ENCODE results near the gene GPR160. TPM values are rescaled to one million over a fixed set of nuclear protein-coding genes. Genes with fewer than 3 reads are reported as not detected.

Gene GPR160
- total and polyA plus RNA-seq, 4 donors, result 0.99 to 7.2 (median 1.7) TPM

- TF ChIP-seq ATF3 (IDR thresholded peaks at IDR 0.05), result no peak
- TF ChIP-seq HNF4A (conservative IDR thresholded peaks at IDR 0.05), result no peak
- no peak for TF ChIP-seq NR2F2 (IDR thresholded peaks at IDR 0.05)
- TF ChIP-seq RXRA (IDR thresholded peaks at IDR 0.05), result no peak
- TF ChIP-seq FOXA2 (IDR thresholded peaks at IDR 0.05), result no peak
- TF ChIP-seq EGR1 (IDR thresholded peaks at IDR 0.05; ENCODE audit: low read depth in 2 of 2), result no peak
Measured at GRCh38 chr3:170117134-170117533, 79.3 kb downstream of the GPR160 start (continued).

DNA sequence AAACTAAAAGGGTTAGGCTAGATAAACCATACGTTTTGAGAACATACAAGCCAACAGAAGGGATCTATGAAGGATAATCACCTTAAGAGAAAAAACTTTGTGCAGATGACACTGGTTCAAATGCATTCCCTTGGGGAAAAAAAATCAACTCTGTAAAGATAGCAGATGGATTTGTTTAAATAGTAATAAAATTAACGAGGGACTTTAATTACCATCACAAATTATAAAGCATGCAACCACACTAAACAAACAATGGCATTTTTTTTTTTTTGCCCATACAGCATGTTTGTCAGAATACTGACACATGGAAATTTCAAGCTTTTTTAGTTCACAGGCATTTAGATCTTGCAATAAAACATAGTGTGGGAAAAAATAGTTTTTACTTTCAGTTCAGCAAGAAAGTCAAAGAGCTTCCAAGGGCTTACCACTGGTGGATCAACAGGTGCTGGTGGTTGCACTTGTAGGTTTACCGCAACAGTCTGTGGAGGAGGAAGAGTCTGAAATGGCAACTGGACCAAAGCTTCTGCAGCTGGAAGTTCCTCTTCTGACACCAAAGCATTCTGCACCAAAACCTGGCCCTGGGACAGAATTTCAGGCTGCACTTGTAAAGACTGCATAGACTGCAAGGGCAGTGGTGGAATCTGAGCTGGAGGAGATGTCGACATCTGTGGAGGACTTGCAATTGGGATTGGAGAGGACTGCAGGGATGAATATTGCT, 90.6 kb downstream of the GPR160 start:
- DNase-seq (ENCODE audit: low spot score), result no peak
- Histone ChIP-seq H3K4me3 (ENCODE audit: low read depth in 1 of 3, low read length in 3 of 3) (no peak overlapping the region), H3K9ac (ENCODE audit: low read depth in 1 of 2, low read length in 2 of 2) (no peak overlapping the region), H3K9me3 (ENCODE audit: control insufficient read depth in 4 of 4, low read length in 3 of 4) (peaks cover 0 to 3% (median 0%) of the 10 kb centered on the region in 4 donors), H3K36me3 (ENCODE audit: control insufficient read depth in 4 of 4, insufficient read depth in 3 of 4, low read depth in 1 of 4, low read length in 3 of 4) (peaks cover 0 to 27% (median 23%) of the 10 kb centered on the region in 4 donors), H3K27me3 (ENCODE audit: control insufficient read depth in 4 of 4, insufficient read depth in 4 of 4, low read length in 3 of 4) (no peaks in the 10 kb centered on the region), H3K4me1 (ENCODE audit: control insufficient read depth in 4 of 4, insufficient read depth in 4 of 4, low read length in 3 of 4) (no peaks in the 10 kb centered on the region), H3K27ac (ENCODE audit: low read depth in 1 of 2, low read length in 2 of 2) (no peak overlapping the region)
- TF ChIP-seq GABPA (IDR thresholded peaks at IDR 0.05 in 1 of 2, conservative IDR thresholded peaks at IDR 0.05 in 1 of 2) (no peak), EGR1 (IDR thresholded peaks at IDR 0.05; ENCODE audit: low read depth in 2 of 2) (no peak), RAD21 (IDR thresholded peaks at IDR 0.05) (no peak), HNF4G (IDR thresholded peaks at IDR 0.05) (no peak), FOXA2 (IDR thresholded peaks at IDR 0.05) (no peak), SP1 (IDR thresholded peaks at IDR 0.05) (no peak), JUND (IDR thresholded peaks at IDR 0.05) (no peak), ATF3 (IDR thresholded peaks at IDR 0.05) (no peak), HNF4A (conservative IDR thresholded peaks at IDR 0.05) (no peak), ZBTB33 (IDR thresholded peaks at IDR 0.05) (no peak), RXRA (IDR thresholded peaks at IDR 0.05) (no peak), NR2F2 (IDR thresholded peaks at IDR 0.05) (no peak), FOXA1 (IDR thresholded peaks at IDR 0.05) (no peak)
- WGBS, result 88% methylated on average over 4 of the region's 4 CpGs

DNA sequence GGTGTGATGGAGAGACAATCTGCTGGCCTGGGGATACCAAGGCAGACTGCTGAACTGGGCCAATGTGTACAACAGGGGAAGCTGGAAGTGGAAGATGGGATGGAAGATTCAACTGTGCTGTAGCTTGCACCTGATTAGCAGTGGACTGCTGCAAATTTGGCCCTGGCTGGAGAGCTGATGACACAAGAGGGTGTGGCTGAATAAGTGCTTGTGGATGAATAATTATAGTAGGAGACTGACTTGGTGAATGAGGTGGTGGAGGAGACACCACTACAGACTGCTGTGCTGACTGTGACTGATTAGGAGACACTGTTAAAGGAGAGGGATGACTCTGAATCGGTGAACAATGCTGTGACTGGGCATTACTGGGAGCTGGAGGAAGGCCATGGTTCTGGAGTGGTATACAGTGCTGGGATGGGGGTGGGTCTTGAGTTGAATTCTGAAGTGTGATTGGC, 91.2 kb downstream of the GPR160 start:
- no peak for DNase-seq (ENCODE audit: low spot score)
- no peaks in the 10 kb centered on the region for H3K27me3 ChIP-seq (ENCODE audit: control insufficient read depth in 4 of 4, insufficient read depth in 4 of 4, low read length in 3 of 4)
- no peak overlapping the region for H3K9ac ChIP-seq (ENCODE audit: low read depth in 1 of 2, low read length in 2 of 2)
- peaks cover 0 to 30% (median 25%) of the 10 kb centered on the region in 4 donors for H3K36me3 ChIP-seq (ENCODE audit: control insufficient read depth in 4 of 4, insufficient read depth in 3 of 4, low read depth in 1 of 4, low read length in 3 of 4)
- 89% methylated on average over 1 of the region's 1 CpG for WGBS
- no peaks in the 10 kb centered on the region for H3K4me1 ChIP-seq (ENCODE audit: control insufficient read depth in 4 of 4, insufficient read depth in 4 of 4, low read length in 3 of 4)
- H3K4me3 ChIP-seq (ENCODE audit: low read depth in 1 of 3, low read length in 3 of 3), result no peak overlapping the region
- no peak overlapping the region for H3K27ac ChIP-seq (ENCODE audit: low read depth in 1 of 2, low read length in 2 of 2)
- TF ChIP-seq ZBTB33 (IDR thresholded peaks at IDR 0.05), result no peak
- TF ChIP-seq, protein P1, sequence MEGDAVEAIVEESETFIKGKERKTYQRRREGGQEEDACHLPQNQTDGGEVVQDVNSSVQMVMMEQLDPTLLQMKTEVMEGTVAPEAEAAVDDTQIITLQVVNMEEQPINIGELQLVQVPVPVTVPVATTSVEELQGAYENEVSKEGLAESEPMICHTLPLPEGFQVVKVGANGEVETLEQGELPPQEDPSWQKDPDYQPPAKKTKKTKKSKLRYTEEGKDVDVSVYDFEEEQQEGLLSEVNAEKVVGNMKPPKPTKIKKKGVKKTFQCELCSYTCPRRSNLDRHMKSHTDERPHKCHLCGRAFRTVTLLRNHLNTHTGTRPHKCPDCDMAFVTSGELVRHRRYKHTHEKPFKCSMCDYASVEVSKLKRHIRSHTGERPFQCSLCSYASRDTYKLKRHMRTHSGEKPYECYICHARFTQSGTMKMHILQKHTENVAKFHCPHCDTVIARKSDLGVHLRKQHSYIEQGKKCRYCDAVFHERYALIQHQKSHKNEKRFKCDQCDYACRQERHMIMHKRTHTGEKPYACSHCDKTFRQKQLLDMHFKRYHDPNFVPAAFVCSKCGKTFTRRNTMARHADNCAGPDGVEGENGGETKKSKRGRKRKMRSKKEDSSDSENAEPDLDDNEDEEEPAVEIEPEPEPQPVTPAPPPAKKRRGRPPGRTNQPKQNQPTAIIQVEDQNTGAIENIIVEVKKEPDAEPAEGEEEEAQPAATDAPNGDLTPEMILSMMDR (IDR thresholded peaks at IDR 0.05; ENCODE audit: low read depth, low read length, missing input control), result no peak
- TF ChIP-seq, protein P2, sequence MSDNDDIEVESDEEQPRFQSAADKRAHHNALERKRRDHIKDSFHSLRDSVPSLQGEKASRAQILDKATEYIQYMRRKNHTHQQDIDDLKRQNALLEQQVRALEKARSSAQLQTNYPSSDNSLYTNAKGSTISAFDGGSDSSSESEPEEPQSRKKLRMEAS (IDR thresholded peaks at IDR 0.05), result no peak
- TF ChIP-seq EGR1 (IDR thresholded peaks at IDR 0.05; ENCODE audit: low read depth in 2 of 2), result no peak
- TF ChIP-seq FOXA2 (IDR thresholded peaks at IDR 0.05), result no peak
- TF ChIP-seq SP1 (IDR thresholded peaks at IDR 0.05), result no peak
- no peak for TF ChIP-seq NR2F2 (IDR thresholded peaks at IDR 0.05)
- no peak for TF ChIP-seq HNF4A (conservative IDR thresholded peaks at IDR 0.05)
- no peak for TF ChIP-seq TAF1 (conservative IDR thresholded peaks at IDR 0.05)
- TF ChIP-seq REST (IDR thresholded peaks at IDR 0.05), result no peak
- no peak for TF ChIP-seq HNF4G (IDR thresholded peaks at IDR 0.05)
- TF ChIP-seq GABPA (IDR thresholded peaks at IDR 0.05 in 1 of 2, conservative IDR thresholded peaks at IDR 0.05 in 1 of 2), result no peak
- TF ChIP-seq RAD21 (IDR thresholded peaks at IDR 0.05), result no peak
- no peak for TF ChIP-seq JUND (IDR thresholded peaks at IDR 0.05)
- no peak for TF ChIP-seq FOXA1 (IDR thresholded peaks at IDR 0.05)
- TF ChIP-seq YY1 (IDR thresholded peaks at IDR 0.05), result no peak
- H3K9me3 ChIP-seq (ENCODE audit: control insufficient read depth in 4 of 4, low read length in 3 of 4), result peaks cover 0 to 3% (median 0%) of the 10 kb centered on the region in 4 donors

All from liver (tissue), 9 donors.